IPS DF 4.7 (cell line): ENCODE data around the gene FGD3.
"Not testable (repeated sequence)": the region's sequence is repeated elsewhere in the genome, so short reads cannot be mapped to it uniquely, and the experiment has no call there.

Source experiments
- DNase-seq: peaks from one replicate; pipeline ENCODE4 v3.0.0-alpha.2; 2013; ENCODE audit warnings: low spot score; ENCODE audit errors: extremely low read depth

FGD3 gene

DNA sequence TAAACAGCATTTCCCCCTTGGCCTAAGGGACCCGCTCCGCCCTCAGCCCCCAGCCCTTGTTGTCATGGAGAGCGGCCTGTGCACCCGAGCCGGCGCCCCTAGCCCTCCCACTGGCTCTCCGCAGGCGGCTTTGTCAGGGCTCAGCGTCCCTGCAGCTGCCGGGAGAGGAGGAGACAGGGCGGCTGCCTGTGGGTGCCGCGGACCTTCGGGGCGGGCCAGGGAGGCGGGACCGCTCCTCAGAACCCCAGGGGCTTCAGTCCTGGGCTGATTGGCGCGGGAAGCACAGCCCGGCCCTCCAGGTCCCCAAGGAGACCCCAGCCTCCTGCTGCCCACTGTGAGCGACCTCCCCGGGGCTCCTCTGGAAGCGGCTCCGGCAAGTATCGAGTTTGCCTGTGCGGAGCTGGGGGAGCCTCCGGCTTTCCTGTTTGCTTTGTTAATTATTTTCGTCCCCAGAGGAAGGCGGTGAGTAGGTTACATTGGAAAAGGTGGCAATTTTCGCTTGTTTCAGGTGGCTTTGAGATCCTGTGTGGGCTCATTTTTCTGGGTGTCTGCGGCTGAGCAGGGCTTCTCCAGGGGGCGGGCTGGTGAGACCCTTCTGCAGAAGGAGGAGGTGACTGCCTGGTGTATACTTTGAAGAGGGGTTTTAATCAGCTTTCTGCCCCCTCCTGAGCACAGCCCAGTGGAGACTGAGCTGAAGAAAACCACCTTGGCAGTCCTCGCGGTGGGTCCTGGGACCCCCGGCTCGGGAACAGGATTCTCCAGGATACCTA, at the start of gene FGD3:
Gene FGD3, plus strand, starts transcription at position 256 of the 770 bp plus-strand sequence. CDS start 28,734 bp downstream, outside the sequence.
- DNase-seq, result no peak

DNA sequence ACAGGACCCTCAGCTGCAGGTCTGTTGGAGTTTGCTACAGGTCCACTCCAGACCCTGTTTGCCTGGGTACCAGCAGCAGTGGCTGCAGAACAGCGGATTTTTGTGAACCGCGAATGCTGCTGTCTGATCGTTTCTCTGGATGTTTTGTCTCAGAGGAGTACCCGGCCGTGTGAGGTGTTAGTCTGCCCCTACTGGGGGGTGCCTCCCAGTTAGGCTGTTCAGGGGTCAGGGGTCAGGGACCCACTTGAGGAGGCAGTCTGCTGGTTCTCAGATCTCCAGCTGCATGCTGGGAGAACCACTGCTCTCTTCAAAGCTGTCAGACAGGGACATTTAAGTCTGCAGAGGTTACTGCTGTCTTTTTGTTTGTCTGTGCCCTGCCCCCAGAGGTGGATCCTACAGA, 42.2 kb upstream of the FGD3 start:
- DNase-seq, result not testable (repeated sequence)

DNA sequence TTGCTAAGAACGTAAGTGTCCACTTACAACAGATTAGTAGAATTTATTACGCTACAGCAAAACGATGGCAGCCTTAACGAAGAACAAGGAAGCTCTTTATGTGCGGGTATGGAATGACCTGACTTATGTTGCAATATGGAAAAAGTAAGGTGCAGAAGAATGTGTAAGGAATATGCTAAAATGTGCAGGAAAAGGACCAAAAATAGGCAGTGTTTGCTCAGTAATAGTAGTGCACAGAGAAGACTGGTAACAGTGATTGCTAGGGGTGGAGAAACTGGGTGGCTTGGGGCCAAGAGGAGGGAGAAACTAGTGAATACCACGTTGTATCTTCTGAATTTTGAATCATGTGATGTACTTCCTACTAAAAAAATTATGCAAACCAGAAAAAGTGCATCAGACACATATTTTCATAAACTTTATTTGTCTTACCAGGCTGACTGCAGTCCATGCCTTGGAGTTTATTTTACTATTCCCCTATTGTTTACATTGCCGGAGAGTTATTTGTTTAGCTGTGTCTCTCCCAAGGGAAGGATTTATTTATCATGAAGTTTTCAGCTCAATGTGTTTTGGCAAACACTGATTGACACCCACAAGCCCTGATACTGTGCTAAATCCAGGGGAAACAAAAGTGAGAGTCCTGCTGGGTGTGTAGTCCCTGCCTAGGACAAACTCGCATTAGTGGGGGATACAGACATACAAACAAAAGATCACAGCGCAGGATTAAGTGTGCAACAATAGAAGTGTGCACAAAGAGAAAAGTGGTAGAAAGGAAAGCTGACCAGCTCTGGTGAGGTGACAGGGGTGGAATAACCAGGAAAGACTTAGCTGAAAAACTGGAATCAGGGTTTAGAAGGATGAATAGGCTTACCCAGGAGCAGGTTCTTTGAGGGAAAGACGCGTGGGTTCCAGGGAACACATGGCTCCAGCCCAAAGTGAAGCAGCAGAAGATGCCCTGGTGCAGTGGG, 35.5 kb upstream of the FGD3 start:
- no peak for DNase-seq

- no peak for DNase-seq
Measured at GRCh38 chr9:92917176-92917800, 30.0 kb upstream of the FGD3 start.

GRCh38 chr9:92920437-92920836, 26.9 kb upstream of the FGD3 start:
- DNase-seq, result no peak

- no peak for DNase-seq
Measured at GRCh38 chr9:92931606-92932005, 15.7 kb upstream of the FGD3 start.

GRCh38 chr9:92934321-92934720, 13.0 kb upstream of the FGD3 start:
- no peak for DNase-seq

GRCh38 chr9:92938025-92938424, 9.3 kb upstream of the FGD3 start:
- no peak for DNase-seq

DNA sequence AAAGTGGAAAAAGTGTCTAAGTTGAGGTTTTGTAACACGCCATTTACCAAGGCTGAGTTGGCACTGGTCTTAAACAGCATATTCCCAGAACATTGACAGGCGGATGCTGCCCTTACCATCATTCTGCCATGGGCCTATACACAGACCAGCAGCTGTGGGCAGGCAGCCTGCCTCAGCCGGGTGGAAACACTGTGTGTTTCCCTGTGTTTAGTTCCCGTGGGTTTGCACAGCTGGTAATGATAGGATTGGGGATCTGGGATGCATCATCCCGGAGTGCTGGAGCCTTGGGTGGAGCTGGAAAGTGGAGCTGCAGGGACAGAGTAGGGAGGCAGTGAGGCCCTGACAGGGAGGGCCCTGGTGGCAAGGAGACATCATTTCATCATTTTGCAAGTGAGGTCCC, 5.5 kb upstream of the FGD3 start:
- DNase-seq, result no peak

GRCh38 chr9:92942688-92943616, 4.4 kb upstream of the FGD3 start:
- DNase-seq, result no peak

- no peak for DNase-seq
Measured at GRCh38 chr9:92944921-92945320, 2.4 kb upstream of the FGD3 start.

DNA sequence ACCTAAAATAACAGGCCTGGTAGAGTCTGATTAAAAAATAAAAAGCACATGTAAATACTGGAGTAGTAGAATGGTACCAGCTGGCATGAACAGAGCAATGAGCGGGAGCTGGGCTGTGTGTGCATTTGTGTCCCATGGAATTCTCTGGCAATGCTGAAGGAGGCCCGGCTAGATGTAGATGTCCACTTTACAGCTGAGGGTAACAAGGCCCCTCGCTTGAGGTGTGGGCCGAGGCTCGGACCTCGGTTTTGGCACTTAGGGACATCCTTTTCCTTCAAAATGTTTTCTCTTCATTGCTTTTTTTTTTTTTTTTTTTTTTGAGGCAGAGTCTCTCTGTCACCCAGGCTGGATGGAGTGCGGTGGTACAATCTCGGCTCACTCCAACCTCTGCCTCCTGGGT, 1.5 kb upstream of the FGD3 start:
- DNase-seq, result no peak

DNA sequence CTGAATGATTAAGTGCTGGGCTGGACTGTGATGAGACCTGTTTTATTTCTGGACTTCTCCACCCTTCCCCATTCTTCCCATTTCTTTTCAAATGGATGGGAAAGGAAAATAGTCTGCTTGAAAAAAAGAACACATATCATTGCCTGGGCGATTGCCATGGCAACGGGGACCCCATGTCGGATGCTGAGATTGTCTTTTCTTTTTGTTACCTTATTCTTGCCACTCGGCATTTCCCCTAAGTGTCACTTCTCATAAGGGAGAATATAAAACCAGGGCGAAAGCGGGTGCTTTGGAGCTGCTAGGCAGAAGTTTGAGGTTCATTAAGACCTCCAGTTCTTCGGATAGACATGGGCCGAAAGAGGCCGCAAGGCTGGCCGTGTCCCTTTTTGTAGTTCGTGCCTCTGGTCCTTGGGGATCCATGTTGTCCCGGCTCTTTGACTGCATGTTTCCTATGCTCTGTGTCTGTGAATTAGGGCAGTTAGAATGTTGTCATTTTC, 763 bp downstream of the FGD3 start:
- no peak for DNase-seq

DNA sequence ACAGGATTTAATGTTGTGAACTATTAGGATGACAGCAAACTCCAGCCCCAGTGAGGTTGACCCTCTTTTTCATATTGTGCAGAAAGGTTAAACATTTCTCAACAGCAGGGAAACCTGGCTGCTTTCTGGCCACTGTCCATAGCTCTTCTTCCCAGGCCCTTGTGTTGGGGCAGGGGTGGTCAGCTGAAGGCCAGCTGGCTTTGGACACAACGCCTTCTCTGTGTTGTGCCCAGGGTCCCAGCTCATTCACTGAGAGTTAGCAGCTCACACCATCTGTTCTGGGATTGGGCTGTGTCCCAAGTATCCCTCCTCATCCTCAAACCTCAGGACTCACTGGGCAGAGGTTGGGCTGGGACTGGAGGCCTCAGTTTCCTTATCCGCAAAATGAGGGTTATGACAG, 1.3 kb downstream of the FGD3 start:
- no peak for DNase-seq

GRCh38 chr9:92949266-92949982, 2.1 kb downstream of the FGD3 start:
- DNase-seq, result no peak

GRCh38 chr9:92950359-92950955, 3.1 kb downstream of the FGD3 start:
- no peak for DNase-seq

GRCh38 chr9:92952906-92953610, 5.7 kb downstream of the FGD3 start:
- no peak for DNase-seq

GRCh38 chr9:92954049-92954861, 6.9 kb downstream of the FGD3 start:
- no peak for DNase-seq
